H1 (cell line): Measurements from ENCODE around the gene DMC1. TPM values are rescaled to one million over a fixed set of nuclear protein-coding genes. Genes with fewer than 3 reads are reported as not detected.

Experiments used
- CTCF ChIA-PET: fragments of 300-600 bp; sonication (Branson Sonifier 250); formaldehyde crosslinking; loops from one replicate; lab custom pipeline; 2021; ENCODE audit not compliant: partially characterized antibody; lab: Charles Lee
- POLR2A ChIA-PET: fragments of 300-600 bp; sonication (Branson Sonifier 250); formaldehyde crosslinking; loops from one replicate; lab custom pipeline; 2021; ENCODE audit warnings: inconsistent platforms; ENCODE audit not compliant: partially characterized antibody; lab: Charles Lee
- DNase-seq, 2 experiments: peaks; one replicate each; pipeline versions ENCODE4 v3.0.0 to v3.0.0-alpha.2; 2010 to 2022; ENCODE audit warnings: low spot score in 2 of 2, low read depth in 1 of 2, mixed read lengths in 1 of 2
- FAIRE-seq: peaks from 2 replicates; lab custom pipeline; 2011; peaks lifted over from hg19 to GRCh38; lab: Jason Lieb, UNC
- H2AFZ ChIP-seq: 2 replicates; pipeline ENCODE4 v1.8.1; 2012; ENCODE audit warnings: low read length, inconsistent platforms
- H2AK5ac ChIP-seq: 2 replicates; pipeline ENCODE4 v1.6.1; 2013; ENCODE audit warnings: low read depth, low read length
- H2BK120ac ChIP-seq: replicated peaks from 2 replicates; pipeline ENCODE3; 2013; ENCODE audit warnings: low read depth, low read length, inconsistent platforms
- H2BK12ac ChIP-seq: 2 replicates; pipeline ENCODE4 v1.6.1; 2013; ENCODE audit warnings: low read depth, low read length
- H2BK15ac ChIP-seq: 2 replicates; pipeline ENCODE4 v1.6.1; 2013; ENCODE audit warnings: low read length
- H2BK20ac ChIP-seq: 2 replicates; pipeline ENCODE4 v1.6.1; 2013; ENCODE audit warnings: low read length
- H2BK5ac ChIP-seq: 2 replicates; pipeline ENCODE4 v1.6.1; 2013; ENCODE audit warnings: low read depth, low read length
- H3K14ac ChIP-seq: 2 replicates; pipeline ENCODE4 v1.6.1; 2013; ENCODE audit warnings: inconsistent platforms; ENCODE audit not compliant: insufficient read length
- H3K18ac ChIP-seq: 2 replicates; pipeline ENCODE4 v1.6.1; 2013; ENCODE audit warnings: low read length; ENCODE audit errors: extremely low read depth
- H3K23ac ChIP-seq: 2 replicates; pipeline ENCODE4 v1.6.1; 2013; ENCODE audit warnings: inconsistent platforms; ENCODE audit not compliant: insufficient read length
- H3K23me2 ChIP-seq: 2 replicates; pipeline ENCODE4 v1.6.1; 2013; ENCODE audit warnings: low read depth, low read length
- H3K27ac ChIP-seq: 2 replicates; pipeline ENCODE4 v1.6.1; 2011; ENCODE audit warnings: low read depth, low read length, inconsistent platforms
- H3K27me3 ChIP-seq, 4 experiments: replicated peaks in 1 of 4; 1 replicate in 1 of 4; 2 replicates in 3 of 4; pipeline versions ENCODE4 v1.6.1 to v1.8.1; 2011 to 2013; ENCODE audit warnings: low read length in 3 of 4, mild to moderate bottlenecking in 3 of 4, inconsistent platforms in 2 of 4, mixed read lengths in 2 of 4, moderate library complexity in 1 of 4; ENCODE audit not compliant: control insufficient read depth in 3 of 4, insufficient read depth in 3 of 4; ENCODE audit errors: extremely low read depth in 1 of 4
- H3K36me3 ChIP-seq, 4 experiments: 2 replicates each; pipeline versions ENCODE4 v1.6.1 to v1.8.1; 2011 to 2013; ENCODE audit warnings: mild to moderate bottlenecking in 4 of 4, low read length in 3 of 4, moderate library complexity in 2 of 4, control low read depth in 1 of 4, inconsistent platforms in 1 of 4; ENCODE audit not compliant: insufficient read depth in 4 of 4, control insufficient read depth in 2 of 4
- H3K4ac ChIP-seq: replicated peaks from 2 replicates; pipeline ENCODE3; 2013; ENCODE audit warnings: low read length, low read depth, mixed read lengths, inconsistent platforms; ENCODE audit not compliant: insufficient read length
- H3K4me1 ChIP-seq, 4 experiments: replicated peaks in 1 of 4; 1 replicate in 1 of 4; 2 replicates in 3 of 4; pipeline versions ENCODE4 v1.6.1 to v1.8.1; 2011 to 2013; ENCODE audit warnings: low read length in 3 of 4, inconsistent platforms in 2 of 4, mixed read lengths in 1 of 4; ENCODE audit not compliant: insufficient read depth in 4 of 4, control insufficient read depth in 3 of 4
- H3K4me2 ChIP-seq, 2 experiments: 2 replicates each; pipeline versions ENCODE4 v1.6.1 to v1.8.1; 2011 to 2013; ENCODE audit warnings: low read depth in 2 of 2, low read length in 2 of 2, control low read depth in 1 of 2, inconsistent platforms in 1 of 2, mild to moderate bottlenecking in 1 of 2; ENCODE audit not compliant: insufficient read depth in 1 of 2
- H3K4me3 ChIP-seq, 4 experiments: fragments of 200-600, 300-600 bp in 1 of 4; sonication (generic), shearing (Covaris generic), sonication (Bioruptor Twin) in 1 of 4; 2 replicates each; pipeline versions ENCODE4 v1.5.1 to v1.8.1; 2011 to 2016; ENCODE audit warnings: low read length in 4 of 4, low read depth in 3 of 4, control low read depth in 2 of 4, inconsistent platforms in 2 of 4, mild to moderate bottlenecking in 2 of 4, mixed read lengths in 1 of 4, moderate library complexity in 1 of 4; ENCODE audit not compliant: insufficient read depth in 2 of 4; ENCODE audit errors: extremely low read depth in 1 of 4
- H3K56ac ChIP-seq: replicated peaks from 2 replicates; pipeline ENCODE3; 2013; ENCODE audit warnings: low read depth, mild to moderate bottlenecking, mixed read lengths, low read length, inconsistent platforms; ENCODE audit not compliant: insufficient read length
- H3K79me1 ChIP-seq: 2 replicates; pipeline ENCODE4 v1.6.1; 2013; ENCODE audit warnings: low read depth, low read length, control low read depth
- H3K79me2 ChIP-seq, 2 experiments: 2 replicates each; pipeline versions ENCODE4 v1.6.1 to v1.8.1; 2012 to 2013; ENCODE audit warnings: low read length in 2 of 2, mild to moderate bottlenecking in 2 of 2, inconsistent platforms in 1 of 2; ENCODE audit not compliant: insufficient read depth in 2 of 2, control insufficient read depth in 1 of 2
- H3K9ac ChIP-seq, 4 experiments: replicated peaks in 1 of 4; 1 replicate in 1 of 4; 2 replicates in 3 of 4; pipeline versions ENCODE4 v1.6.1 to v1.8.1; 2011 to 2013; ENCODE audit warnings: low read depth in 3 of 4, low read length in 3 of 4, control low read depth in 2 of 4, mild to moderate bottlenecking in 2 of 4, moderate library complexity in 2 of 4, inconsistent platforms in 1 of 4; ENCODE audit errors: extremely low read depth in 1 of 4
- H3K9me3 ChIP-seq, 2 experiments: 2 replicates each; pipeline versions ENCODE4 v1.6.1 to v1.8.1; 2012 to 2013; ENCODE audit warnings: mild to moderate bottlenecking in 2 of 2, moderate library complexity in 2 of 2, control low read depth in 1 of 2, inconsistent platforms in 1 of 2, low read depth in 1 of 2, low read length in 1 of 2, mixed read lengths in 1 of 2; ENCODE audit not compliant: insufficient read depth in 2 of 2
- H4K20me1 ChIP-seq, 2 experiments: replicated peaks in 1 of 2; 2 replicates each; pipeline versions ENCODE3 to v1.8.1; 2011 to 2013; ENCODE audit warnings: inconsistent platforms in 2 of 2, low read length in 2 of 2, mild to moderate bottlenecking in 1 of 2; ENCODE audit not compliant: insufficient read depth in 2 of 2, control insufficient read depth in 1 of 2
- H4K5ac ChIP-seq: 2 replicates; pipeline ENCODE4 v1.6.1; 2013; ENCODE audit warnings: low read length, low read depth, mixed read lengths, inconsistent platforms; ENCODE audit not compliant: insufficient read length
- H4K8ac ChIP-seq: 2 replicates; pipeline ENCODE4 v1.8.0; 2013; ENCODE audit warnings: mild to moderate bottlenecking, moderate library complexity, low read length, inconsistent platforms; ENCODE audit not compliant: insufficient read depth; ENCODE audit errors: extremely low read depth
- H4K91ac ChIP-seq: replicated peaks from 2 replicates; pipeline ENCODE3; 2013; ENCODE audit warnings: low read length, mixed read lengths, inconsistent platforms; ENCODE audit not compliant: insufficient read length
- CTBP2 ChIP-seq: IDR thresholded peaks from 2 replicates; pipeline ENCODE4 v1.7.0; 2011; ENCODE audit warnings: borderline replicate concordance, mild to moderate bottlenecking, moderate library complexity, mixed read lengths, low read length; ENCODE audit not compliant: insufficient read depth, insufficient read length
- FOSL1 ChIP-seq: IDR thresholded peaks from 2 replicates; pipeline ENCODE4 v1.6.1; 2011; ENCODE audit warnings: mild to moderate bottlenecking, low read depth, low read length, moderate library complexity; ENCODE audit not compliant: insufficient read depth
- JUND ChIP-seq: IDR thresholded peaks from 2 replicates; pipeline ENCODE4 v1.6.1; 2011; ENCODE audit warnings: mild to moderate bottlenecking, improper control_type of control experiment, low read length
- KDM1A ChIP-seq: fragments of 200-600, 300-600 bp; sonication (generic); IDR thresholded peaks from 2 replicates; pipeline ENCODE4 v1.7.1; 2016; ENCODE audit warnings: mild to moderate bottlenecking, low read length, borderline replicate concordance
- PHF8 ChIP-seq: fragments of 200-600 bp; sonication (generic); conservative IDR thresholded peaks from 2 replicates; pipeline ENCODE4 v1.7.1; 2012; ENCODE audit warnings: low read depth, mild to moderate bottlenecking, inconsistent platforms, low read length, moderate library complexity
- POU5F1 ChIP-seq: IDR thresholded peaks from 2 replicates; pipeline ENCODE4 v1.6.1; 2011; ENCODE audit warnings: low read depth, mild to moderate bottlenecking, low read length, moderate library complexity
- RAD21 ChIP-seq, 2 experiments: IDR thresholded peaks in 1 of 2; conservative IDR thresholded peaks in 1 of 2; 2 replicates each; pipeline ENCODE4 v1.6.1; 2011; ENCODE audit warnings: low read depth in 2 of 2, low read length in 2 of 2, improper control_type of control experiment in 1 of 2, inconsistent platforms in 1 of 2, mild to moderate bottlenecking in 1 of 2, moderate library complexity in 1 of 2
- RBBP5 ChIP-seq: IDR thresholded peaks from 2 replicates; pipeline ENCODE4 v1.7.1; 2012; ENCODE audit warnings: low read depth, mild to moderate bottlenecking, inconsistent platforms, low read length, moderate library complexity, borderline replicate concordance
- SIN3A ChIP-seq, 2 experiments: IDR thresholded peaks in 1 of 2; conservative IDR thresholded peaks in 1 of 2; 2 replicates each; pipeline ENCODE4 v1.6.1; 2011 to 2012; ENCODE audit warnings: low read length in 2 of 2, improper control_type of control experiment in 1 of 2, low read depth in 1 of 2, mild to moderate bottlenecking in 1 of 2
- SP2 ChIP-seq: IDR thresholded peaks from 2 replicates; pipeline ENCODE4 v1.6.1; 2012; ENCODE audit warnings: mild to moderate bottlenecking, low read length, inconsistent platforms
- TAF7 ChIP-seq: optimal IDR thresholded peaks from 2 replicates; pipeline ENCODE3; 2011; ENCODE audit warnings: low read depth, mild to moderate bottlenecking, inconsistent platforms, low read length, moderate library complexity, borderline replicate concordance
- YY1 ChIP-seq: IDR thresholded peaks from 2 replicates; pipeline ENCODE4 v1.6.1; 2011; ENCODE audit warnings: low read depth, mild to moderate bottlenecking, low read length
- WGBS, 2 experiments: shearing (Covaris generic) in 1 of 2; methylation state at CpG; one replicate each; pipeline versions ENCODE4 v1.1.6 to v1.1.7; 2013 to 2015; ENCODE audit warnings: low lambda C conversion rate in 2 of 2, mixed read lengths in 2 of 2, inconsistent platforms in 1 of 2, low coverage in 1 of 2, missing lambda C conversion rate in 1 of 2; ENCODE audit not compliant: insufficient replicate concordance in 2 of 2, insufficient coverage in 1 of 2, insufficient read length in 1 of 2; ENCODE audit errors: extremely low coverage in 1 of 2, missing lambda C conversion rate in 1 of 2; 5-methylcytosine and 5-hydroxymethylcytosine counted together
- polyA plus RNA-seq, 7 experiments: library from polyadenylated mRNA; depleted of rRNA in 3 of 7; stranded (reverse) in 5 of 7; unstranded in 2 of 7; fragments of >200 nt in 5 of 7; fragments of 200-250 nt in 2 of 7; gene quantifications; 1 replicate in 5 of 7; 2 replicates in 1 of 7; 4 replicates in 1 of 7; pipeline versions ENCODE4 v1.2.1 to v1.2.3, GENCODE V29; 2011 to 2013; ENCODE audit warnings: missing spikeins in 2 of 7, mixed read lengths in 2 of 7
- total RNA-seq: library from RNA; stranded (reverse); fragmentation: NEBNext Ultra II Directional; extraction: Animal tissue kit (Norgen Biotek cat#: 25700); gene quantifications from 2 replicates; pipeline ENCODE4 v1.2.1, GENCODE V29; 2021
- TF ChIP-seq, protein P1 (sequence below): IDR thresholded peaks from 2 replicates; pipeline ENCODE4 v1.6.1; 2012; ENCODE audit warnings: inconsistent platforms

The DMC1 gene
- total and polyA plus RNA-seq, 2 of the 8 experiments (the other 6 are each of a cell fraction or from before 2014, with no cell fraction given): 3.8 to 7.2 TPM

DNA sequence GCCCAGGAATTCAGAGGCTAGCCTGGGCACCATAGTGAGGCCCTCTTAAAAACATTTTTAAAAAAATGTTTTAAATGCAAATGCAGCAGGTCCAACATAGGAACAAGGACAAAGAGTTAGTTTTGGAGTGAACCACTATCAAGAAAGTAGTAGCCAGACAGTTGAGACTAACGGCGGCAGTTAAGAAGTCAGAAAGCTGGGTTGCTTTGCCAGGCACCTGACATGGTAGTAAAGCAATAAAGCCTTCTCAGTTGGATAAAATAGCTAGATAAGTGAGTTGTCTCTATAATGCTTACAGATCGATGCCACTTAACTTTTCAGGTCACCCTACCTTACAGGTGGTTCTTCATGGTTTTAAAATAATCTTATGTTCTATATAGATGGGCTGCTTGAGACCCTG lies 47.0 kb downstream of the DMC1 start:
- CTCF ChIA-PET: interaction anchor here (0.6 to 2.9 kb wide), 9 partner anchors 10 to 88 kb away, joined by 3 to 18 read pairs (median 3); no protein-coding TSS in a partner anchor
- no peak for DNase-seq
- no peak for TF ChIP-seq FOSL1
- no peak for TF ChIP-seq RAD21 (IDR thresholded peaks at IDR 0.05 in 1 of 2, conservative IDR thresholded peaks at IDR 0.05 in 1 of 2; ENCODE audit: low read depth in 2 of 2, low read length in 2 of 2)
- TF ChIP-seq JUND: no peak
- no peak for TF ChIP-seq YY1
- no peak for TF ChIP-seq SP2
- no peak for TF ChIP-seq KDM1A
- no peak for TF ChIP-seq SIN3A (conservative IDR thresholded peaks at IDR 0.05 in 1 of 2, IDR thresholded peaks at IDR 0.05 in 1 of 2; ENCODE audit: low read depth in 1 of 2, low read length in 2 of 2)
- TF ChIP-seq TAF7: no peak
- TF ChIP-seq, protein P1, sequence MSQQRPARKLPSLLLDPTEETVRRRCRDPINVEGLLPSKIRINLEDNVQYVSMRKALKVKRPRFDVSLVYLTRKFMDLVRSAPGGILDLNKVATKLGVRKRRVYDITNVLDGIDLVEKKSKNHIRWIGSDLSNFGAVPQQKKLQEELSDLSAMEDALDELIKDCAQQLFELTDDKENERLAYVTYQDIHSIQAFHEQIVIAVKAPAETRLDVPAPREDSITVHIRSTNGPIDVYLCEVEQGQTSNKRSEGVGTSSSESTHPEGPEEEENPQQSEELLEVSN: no peak
- TF ChIP-seq CTBP2: no peak
- no peak for TF ChIP-seq POU5F1
- TF ChIP-seq PHF8: no peak
- no peak for TF ChIP-seq RBBP5

More for the DNA sequence above, 47.0 kb downstream of the DMC1 start:
- Histone ChIP-seq H3K36me3 (no peaks in the 10 kb centered on the region), H3K4me1 (no peaks in the 10 kb centered on the region), H3K4me3 (no peak overlapping the region), H4K5ac (no peak overlapping the region), H3K14ac (no peak overlapping the region), H3K9me3 (no peaks in the 10 kb centered on the region), H2BK20ac (no peak overlapping the region), H3K9ac (no peak overlapping the region), H3K27me3 (no peaks in the 10 kb centered on the region), H3K23ac (no peak overlapping the region), H3K18ac (no peak overlapping the region), H3K4me2 (no peak overlapping the region), H2BK5ac (no peak overlapping the region), H2BK15ac (no peak overlapping the region), H2BK12ac (no peak overlapping the region), H3K56ac (no peak overlapping the region), H3K23me2 (no peaks in the 10 kb centered on the region), H3K4ac (no peak overlapping the region), H3K27ac (no peak overlapping the region), H2AFZ (no peak overlapping the region), H4K8ac (no peak overlapping the region), H3K79me1 (no peaks in the 10 kb centered on the region), H2AK5ac (no peak overlapping the region), H4K91ac (no peak overlapping the region), H2BK120ac (no peak overlapping the region), H4K20me1 (no peaks in the 10 kb centered on the region), H3K79me2 (no peaks in the 10 kb centered on the region)
- no peak for FAIRE-seq
- POLR2A ChIA-PET: interaction anchor here (1.0 to 2.7 kb wide), 8 partner anchors 12 to 60 kb away, joined by 3 to 9 read pairs (median 4); no protein-coding TSS in a partner anchor
- WGBS, 2 experiments: 95% methylated on average over 3 of the region's 3 CpGs; no CpG with 5 or more reads in 1 of the 2 experiments
